HG03575 (cell line): ENCODE results near the gene NARS2.

ENCODE experiments used
- ATAC-seq: cut with Tn5 transposase; IDR thresholded peaks from one replicate; pipeline ENCODE4 v1.9.1; 2021; ENCODE audit not compliant: unreplicated experiment, insufficient number of reproducible peaks, low FRiP score; ENCODE audit errors: extremely low read depth

Gene NARS2

GRCh38 chr11:78425399-78426070, 149.1 kb downstream of the NARS2 start:
- no peak for ATAC-seq

GRCh38 chr11:78424334-78425270, 150.1 kb downstream of the NARS2 start:
- ATAC-seq: no peak

GRCh38 chr11:78423241-78423640, 151.4 kb downstream of the NARS2 start:
- no peak for ATAC-seq

GRCh38 chr11:78420796-78421209, 153.9 kb downstream of the NARS2 start:
- ATAC-seq: no peak

- no peak for ATAC-seq
These were observed 154.4 kb downstream of the NARS2 start for GRCh38 chr11:78420255-78420764.

- no peak for ATAC-seq
These were observed 155.3 kb downstream of the NARS2 start for GRCh38 chr11:78419327-78419726.

- no peak for ATAC-seq
These were observed 156.0 kb downstream of the NARS2 start for GRCh38 chr11:78418584-78419211.

- no peak for ATAC-seq
These were observed 156.6 kb downstream of the NARS2 start for GRCh38 chr11:78417888-78418583.

GRCh38 chr11:78417175-78417887, 157.3 kb downstream of the NARS2 start, which contains the start of gene GAB2:
TSS of gene GAB2 (minus strand) at chr11:78417820. CDS start at chr11:78417720, 100 bp downstream.
- ATAC-seq: no peak

- ATAC-seq: no peak
These were observed 158.1 kb downstream of the NARS2 start for GRCh38 chr11:78416285-78417174.

GRCh38 chr11:78415338-78415737, 159.3 kb downstream of the NARS2 start:
- ATAC-seq: no peak

- no peak for ATAC-seq
These were observed 160.2 kb downstream of the NARS2 start for GRCh38 chr11:78414321-78415051.

- no peak for ATAC-seq
These were observed 166.0 kb downstream of the NARS2 start for GRCh38 chr11:78408619-78409018.

- ATAC-seq: no peak
These were observed 168.0 kb downstream of the NARS2 start for GRCh38 chr11:78406568-78407196.

- no peak for ATAC-seq
These were observed 168.9 kb downstream of the NARS2 start for GRCh38 chr11:78405805-78406204.

GRCh38 chr11:78403781-78404180, 170.9 kb downstream of the NARS2 start:
- ATAC-seq: no peak
